ENCODE data around the gene MNX1.

MNX1 gene

GRCh38 chr7:157032644-157033482 is 22.4 kb upstream of the MNX1 start:
- no peak for FAIRE-seq
- no peak for DNase-seq (ENCODE audit: low spot score)

GRCh38 chr7:157032128-157032527 is 21.7 kb upstream of the MNX1 start:
- no peak for DNase-seq (ENCODE audit: low spot score)
- no peak for FAIRE-seq

GRCh38 chr7:157028199-157028903 is 17.9 kb upstream of the MNX1 start:
- FAIRE-seq = no peak
- no peak for DNase-seq (ENCODE audit: low spot score)

- FAIRE-seq = no peak
- DNase-seq (ENCODE audit: low spot score) = no peak
Measured at GRCh38 chr7:157027568-157028198, 17.2 kb upstream of the MNX1 start.

GRCh38 chr7:157024716-157025115 is 14.3 kb upstream of the MNX1 start:
- no peak for DNase-seq (ENCODE audit: low spot score)
- no peak for FAIRE-seq

- FAIRE-seq = no peak
- no peak for DNase-seq (ENCODE audit: low spot score)
Measured at GRCh38 chr7:157023589-157023905, 13.1 kb upstream of the MNX1 start.

- DNase-seq (ENCODE audit: low spot score) (no peak), FAIRE-seq (no peak)
Measured at GRCh38 chr7:157022681-157023588, 12.5 kb upstream of the MNX1 start.

- FAIRE-seq = no peak
- no peak for DNase-seq (ENCODE audit: low spot score)
Measured at GRCh38 chr7:157021871-157022680, 11.6 kb upstream of the MNX1 start.

- no peak for DNase-seq (ENCODE audit: low spot score)
- FAIRE-seq = no peak
Measured at GRCh38 chr7:157021071-157021870, 10.8 kb upstream of the MNX1 start.

- FAIRE-seq (no peak), DNase-seq (ENCODE audit: low spot score) (no peak)
Measured at GRCh38 chr7:157020514-157021070, 10.1 kb upstream of the MNX1 start.

GRCh38 chr7:157019718-157020451 is 9.4 kb upstream of the MNX1 start:
- DNase-seq (ENCODE audit: low spot score) = no peak
- no peak for FAIRE-seq

GRCh38 chr7:157018997-157019608 is 8.6 kb upstream of the MNX1 start:
- FAIRE-seq (no peak), DNase-seq (ENCODE audit: low spot score) (no peak)

GRCh38 chr7:157018328-157018996 is 8.0 kb upstream of the MNX1 start:
- no peak for FAIRE-seq
- DNase-seq (ENCODE audit: low spot score) = no peak

GRCh38 chr7:157017603-157018327 is 7.3 kb upstream of the MNX1 start:
- no peak for DNase-seq (ENCODE audit: low spot score)
- no peak for FAIRE-seq

- no peak for DNase-seq (ENCODE audit: low spot score)
- FAIRE-seq = no peak
Measured at GRCh38 chr7:157017149-157017548, 6.7 kb upstream of the MNX1 start.

GRCh38 chr7:157016352-157017041 is 6.0 kb upstream of the MNX1 start:
- no peak for FAIRE-seq
- DNase-seq (ENCODE audit: low spot score) = no peak

GRCh38 chr7:157016024-157016351 is 5.5 kb upstream of the MNX1 start:
- FAIRE-seq (no peak), DNase-seq (ENCODE audit: low spot score) (no peak)
